Esophagus muscularis mucosa (tissue), 4 donors: Measurements from ENCODE around the gene ZNF536. TPM values are rescaled to one million over a fixed set of nuclear protein-coding genes. Genes with fewer than 3 reads are reported as not detected.

ENCODE experiments used
- DNase-seq: peaks from one replicate; pipeline ENCODE4 v3.0.0-alpha.2; 2017; ENCODE audit errors: extremely low spot score
- H3K27ac ChIP-seq, 4 donors: fragments of 200-600 bp; sonication (generic); replicated peaks in 1 of 4; 1 replicate in 3 of 4; 2 replicates in 1 of 4; pipeline ENCODE4 v1.5.1; 2016 to 2019; ENCODE audit warnings: mild to moderate bottlenecking in 1 of 4
- H3K27me3 ChIP-seq, 4 donors: fragments of 200-600 bp; sonication (generic); one replicate each; pipeline versions ENCODE4 v1.5.1 to v1.6.0; 2016 to 2019
- H3K36me3 ChIP-seq, 4 donors: fragments of 200-600 bp; sonication (generic); one replicate each; pipeline ENCODE4 v1.5.1; 2016 to 2019
- H3K4me1 ChIP-seq, 4 donors: fragments of 200-600 bp; sonication (generic); one replicate each; pipeline ENCODE4 v1.5.1; 2016 to 2019
- H3K4me3 ChIP-seq, 4 donors: fragments of 200-600 bp; sonication (generic); 1 replicate in 2 of 4; 2 replicates in 2 of 4; pipeline ENCODE4 v1.5.1; 2016 to 2019; ENCODE audit warnings: mild to moderate bottlenecking in 4 of 4, moderate library complexity in 1 of 4
- H3K9me3 ChIP-seq, 4 donors: fragments of 200-600 bp; sonication (generic); 1 replicate in 3 of 4; 2 replicates in 1 of 4; pipeline ENCODE4 v1.5.1; 2016 to 2019
- CTCF ChIP-seq, 3 experiments: fragments of 200-600 bp in 2 of 3; fragments of 450-650 bp in 1 of 3; sonication (generic) in 2 of 3; IDR thresholded peaks; one replicate each; pipeline ENCODE4 v1.5.1; 2017 to 2019; ENCODE audit warnings: antibody characterized with exemption in 3 of 3, mild to moderate bottlenecking in 2 of 3, moderate library complexity in 1 of 3
- EP300 ChIP-seq: sonication (generic); formaldehyde crosslinking; IDR thresholded peaks from one replicate; pipeline ENCODE4 v1.6.1; 2017; ENCODE audit warnings: antibody characterized with exemption
- POLR2A ChIP-seq: fragments of 450-650 bp; IDR thresholded peaks from one replicate; pipeline ENCODE4 v1.6.1; 2017; ENCODE audit warnings: antibody characterized with exemption, moderate library complexity, mild to moderate bottlenecking, low read depth
- POLR2AphosphoS5 ChIP-seq, 2 donors: sonication (generic); formaldehyde crosslinking; IDR thresholded peaks; one replicate each; pipeline ENCODE4 v1.6.1; 2017; ENCODE audit warnings: antibody characterized with exemption in 2 of 2
- WGBS: methylation state at CpG from one replicate; pipeline ENCODE4 v1.1.5; 2018; 5-methylcytosine and 5-hydroxymethylcytosine counted together
- intact Hi-C: fragments of 100-400 bp; cut with DNase I; formaldehyde crosslinking; loops from one replicate; pipeline ENCODE4 v1.15.1; 2023
- total RNA-seq, 4 donors: library from RNA; depleted of rRNA; stranded (reverse); fragments of >200 nt; gene quantifications; one replicate each; pipeline versions ENCODE4 v1.1.0 to v1.2.1, GENCODE V29; 2016

The ZNF536 gene
- total RNA-seq, 4 donors from 2014 or later = 2.5 to 7.3 (median 5.6) TPM

GRCh38 chr19:30579419-30579818 lies 207.2 kb downstream of the ZNF536 start:
- intact Hi-C loops = no loop called here
- H3K4me1 ChIP-seq = no peaks in the 10 kb centered on the region
- H3K9me3 ChIP-seq = no peaks in the 10 kb centered on the region
- no peak overlapping the region for H3K4me3 ChIP-seq
- peaks cover 0 to 12% (median 0%) of the 10 kb centered on the region in 4 donors for H3K27me3 ChIP-seq
- DNase-seq = no peak
- no peaks in the 10 kb centered on the region for H3K36me3 ChIP-seq
- TF ChIP-seq EP300 = no peak
- no peak for TF ChIP-seq POLR2A
- no peak for TF ChIP-seq POLR2AphosphoS5 (IDR thresholded peaks at IDR 0.05)
- no peak for TF ChIP-seq CTCF (IDR thresholded peaks at IDR 0.05)
- no peak overlapping the region for H3K27ac ChIP-seq
- 93% methylated on average over 2 of the region's 3 CpGs for WGBS

GRCh38 chr19:30580673-30581072 lies 208.5 kb downstream of the ZNF536 start:
- WGBS = 77% methylated on average over 4 of the region's 4 CpGs
- TF ChIP-seq POLR2AphosphoS5 (IDR thresholded peaks at IDR 0.05) (no peak), EP300 (no peak), CTCF (IDR thresholded peaks at IDR 0.05) (no peak), POLR2A (no peak)
- no peaks in the 10 kb centered on the region for H3K4me1 ChIP-seq
- H3K9me3 ChIP-seq = no peaks in the 10 kb centered on the region
- H3K27me3 ChIP-seq = peaks cover 0 to 12% (median 0%) of the 10 kb centered on the region in 4 donors
- H3K4me3 ChIP-seq = no peak overlapping the region
- intact Hi-C loops = no loop called here
- no peaks in the 10 kb centered on the region for H3K36me3 ChIP-seq
- H3K27ac ChIP-seq = no peak overlapping the region
- no peak for DNase-seq

- Histone ChIP-seq H3K9me3 (no peaks in the 10 kb centered on the region), H3K27me3 (peaks cover 0 to 12% (median 0%) of the 10 kb centered on the region in 4 donors), H3K4me1 (no peaks in the 10 kb centered on the region), H3K27ac (no peak overlapping the region), H3K36me3 (no peaks in the 10 kb centered on the region), H3K4me3 (no peak overlapping the region)
- DNase-seq = no peak
- WGBS = 29% methylated on average over 8 of the region's 8 CpGs
- intact Hi-C loops = no loop called here
- TF ChIP-seq POLR2AphosphoS5 (IDR thresholded peaks at IDR 0.05) (no peak), EP300 (no peak), CTCF (IDR thresholded peaks at IDR 0.05) (no peak), POLR2A (no peak)
Measured at GRCh38 chr19:30584090-30584489, 211.9 kb downstream of the ZNF536 start.

- Histone ChIP-seq H3K36me3 (no peaks in the 10 kb centered on the region), H3K4me3 (no peak overlapping the region), H3K27me3 (no peaks in the 10 kb centered on the region), H3K27ac (no peak overlapping the region), H3K4me1 (peaks cover 0 to under 1% (median 0%) of the 10 kb centered on the region in 4 donors), H3K9me3 (no peaks in the 10 kb centered on the region)
- 63% methylated on average over 4 of the region's 5 CpGs for WGBS
- intact Hi-C loops = no loop called here
- DNase-seq = no peak
- TF ChIP-seq EP300 (no peak), CTCF (IDR thresholded peaks at IDR 0.05) (no peak)
Measured at GRCh38 chr19:30587869-30588268, 215.7 kb downstream of the ZNF536 start.

GRCh38 chr19:30590596-30591229 lies 218.5 kb downstream of the ZNF536 start:
- no peak for TF ChIP-seq EP300
- no peak for TF ChIP-seq CTCF (IDR thresholded peaks at IDR 0.05)
- TF ChIP-seq POLR2AphosphoS5 (IDR thresholded peaks at IDR 0.05) = no peak
- TF ChIP-seq POLR2A = no peak
- H3K27ac ChIP-seq = no peak overlapping the region
- peaks cover 0 to 6% (median 0%) of the 10 kb centered on the region in 4 donors for H3K27me3 ChIP-seq
- no peaks in the 10 kb centered on the region for H3K9me3 ChIP-seq
- intact Hi-C loops = no loop called here
- no peak overlapping the region for H3K4me3 ChIP-seq
- 61% methylated on average over 1 of the region's 1 CpG for WGBS
- H3K4me1 ChIP-seq = peaks cover 0 to 19% (median 16%) of the 10 kb centered on the region in 4 donors
- DNase-seq = no peak
- H3K36me3 ChIP-seq = no peaks in the 10 kb centered on the region
